ENCODE data around the gene OPRM1.
"Not testable (repeated sequence)": the region's sequence is repeated elsewhere in the genome, so short reads cannot be mapped to it uniquely, and the experiment has no call there.

The OPRM1 gene

DNA sequence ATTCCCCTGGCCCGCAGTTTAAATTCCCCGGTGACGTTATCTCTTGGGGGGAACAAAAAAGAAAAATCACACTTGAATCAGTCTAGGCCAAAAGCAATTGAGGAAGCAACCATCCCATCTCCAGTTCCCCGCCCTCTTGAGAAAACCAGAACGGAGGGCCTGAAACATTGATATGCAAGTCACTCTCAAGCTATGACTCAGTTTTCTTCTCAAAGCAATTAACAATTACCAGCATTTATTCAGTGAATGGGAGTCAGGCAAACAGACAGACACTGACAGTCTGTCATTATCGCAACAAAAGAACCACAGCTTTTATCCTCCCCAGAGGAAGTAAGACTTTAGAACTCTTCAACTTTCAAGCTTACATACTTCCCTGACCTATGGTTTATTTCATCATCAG lies 100.9 kb downstream of the OPRM1 start:
- intact Hi-C loops (cut with DNase I) = no loop called here
- DNase-seq = no peak

DNA sequence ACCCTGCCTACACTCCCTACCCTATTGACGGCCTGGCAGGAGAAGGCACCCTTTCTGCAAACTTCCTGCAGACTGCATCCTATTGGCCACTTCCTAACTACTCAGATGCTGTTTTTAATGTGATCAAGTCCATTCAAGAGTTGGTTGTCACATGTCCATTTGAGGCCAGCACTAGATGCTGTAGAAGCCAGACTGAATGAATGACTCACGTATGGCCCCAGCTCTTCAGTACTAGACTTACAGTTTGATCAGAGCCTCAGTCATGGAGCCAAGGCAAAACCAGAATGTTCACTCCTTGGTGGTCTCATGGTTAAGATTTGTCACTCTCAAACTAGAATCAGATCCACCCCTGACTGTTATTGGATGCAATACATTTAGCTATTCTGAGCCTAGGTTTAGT lies 101.7 kb downstream of the OPRM1 start:
- intact Hi-C loops (cut with DNase I) = no loop called here
- DNase-seq = no peak

DNA sequence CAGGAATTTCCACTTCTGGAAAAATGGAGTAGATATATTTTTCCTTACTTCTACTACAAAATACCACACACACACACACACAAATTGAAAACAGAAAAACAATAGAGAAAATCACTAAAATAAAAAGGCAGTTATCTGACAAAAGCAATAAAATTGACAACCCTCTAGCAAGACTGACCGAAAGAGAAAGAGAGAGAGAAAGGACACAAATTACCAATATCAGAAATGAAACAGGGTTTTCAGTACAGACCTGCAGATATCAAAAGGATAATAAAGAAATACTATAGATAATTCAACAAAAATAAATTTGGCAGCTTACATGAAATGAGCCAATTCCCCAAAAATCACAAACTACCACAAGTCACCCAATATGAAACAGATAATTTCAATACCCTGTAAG lies 104.7 kb downstream of the OPRM1 start:
- intact Hi-C loops (cut with DNase I) = no loop called here
- DNase-seq = no peak

DNA sequence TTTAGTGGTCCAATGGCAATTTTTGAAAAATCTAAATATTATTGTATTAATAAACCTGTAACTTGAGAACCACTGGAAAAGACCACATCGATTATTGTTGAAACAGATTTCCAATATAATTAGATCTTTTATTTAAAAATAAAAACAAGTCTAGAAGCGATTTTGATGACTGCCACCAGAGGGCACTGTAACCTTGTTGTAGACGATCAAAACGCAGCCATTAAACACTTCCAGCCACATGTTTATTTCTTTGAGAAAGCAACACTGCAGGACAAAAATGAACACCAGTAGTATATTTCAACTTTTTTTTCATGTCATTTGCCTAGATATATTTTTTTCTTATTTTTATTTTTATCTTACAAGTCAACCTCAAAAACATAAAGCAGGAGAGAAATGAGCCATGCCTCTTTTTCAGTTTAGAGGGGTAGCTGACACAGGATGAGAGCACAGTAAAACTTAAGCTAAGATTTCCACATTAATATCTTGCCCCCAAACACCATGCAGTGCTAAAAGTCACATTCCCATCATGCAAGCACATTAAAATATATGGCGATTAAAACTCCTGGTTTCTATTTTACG lies 115.4 kb downstream of the OPRM1 start:
- intact Hi-C loops (cut with DNase I) = loop anchor here (1.0 to 10.0 kb wide), 3 partner anchors 123 to 650 kb away; no protein-coding TSS in a partner anchor
- peak in 5 of 10 donors; percentile 34 to 61 (median 54) for DNase-seq

DNA sequence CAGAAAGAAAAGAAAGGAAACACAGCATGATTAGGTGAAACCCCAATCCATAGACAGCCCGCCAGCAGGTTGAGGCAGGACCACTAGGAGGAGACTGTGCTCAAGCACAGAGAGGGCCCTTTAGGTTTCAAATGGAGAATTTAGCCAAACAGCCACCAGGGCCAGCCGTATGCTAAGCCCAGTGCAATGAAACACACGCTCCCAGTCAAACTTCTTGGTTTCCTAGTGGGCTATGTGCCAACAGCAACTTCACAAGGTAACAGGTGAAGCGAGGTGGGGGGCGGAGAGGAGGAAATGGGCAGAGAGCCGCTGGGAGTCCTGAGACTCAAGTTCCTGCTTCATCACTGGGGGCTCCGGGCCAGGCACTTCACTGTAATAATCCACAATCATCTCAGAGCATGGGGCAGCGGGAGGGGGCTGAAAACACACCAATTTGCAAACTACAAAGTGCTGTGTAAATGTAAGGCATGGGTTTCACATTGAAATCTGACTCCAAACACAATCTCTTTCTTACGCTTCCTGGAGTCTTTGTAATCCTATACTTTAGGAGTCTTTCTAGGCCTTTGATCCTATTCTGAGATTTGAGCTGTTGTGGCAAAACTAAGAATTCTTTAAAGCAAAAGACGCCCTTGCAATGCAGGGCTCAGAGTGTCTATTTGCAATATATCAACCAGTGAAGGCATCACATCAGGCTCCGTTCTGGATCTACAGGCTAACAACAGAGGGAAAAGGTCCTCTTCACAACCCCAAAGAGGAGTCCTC lies 117.3 kb downstream of the OPRM1 start:
- DNase-seq = peak in 4 of 10 donors; percentile 25 to 67 (median 28)
- intact Hi-C loops (cut with DNase I) = loop anchor here (5.0 to 10.0 kb wide), 3 partner anchors 216 to 648 kb away; no protein-coding TSS in a partner anchor

DNA sequence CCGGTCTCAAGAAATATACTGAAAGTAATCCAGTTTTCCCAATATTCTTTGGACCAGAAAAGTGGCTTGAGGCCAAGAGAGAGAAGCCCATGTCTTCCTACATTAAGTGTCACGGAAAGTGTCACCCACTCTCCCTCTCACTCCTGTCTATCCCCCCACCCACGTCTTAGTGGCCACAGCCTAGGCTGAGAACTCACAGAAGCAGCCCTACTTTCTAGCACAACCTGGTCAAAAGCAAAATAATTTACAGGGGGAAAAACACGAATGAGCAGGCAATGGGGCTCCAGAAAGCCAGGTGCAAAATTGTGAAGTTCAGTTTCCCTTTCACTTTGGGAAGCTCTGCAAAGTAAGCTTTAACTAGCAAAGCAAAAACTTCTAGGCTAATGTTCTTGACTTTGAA lies 118.0 kb downstream of the OPRM1 start:
- intact Hi-C loops (cut with DNase I) = loop anchor here (5.0 to 10.0 kb wide), 3 partner anchors 215 to 648 kb away; no protein-coding TSS in a partner anchor
- DNase-seq = no peak

DNA sequence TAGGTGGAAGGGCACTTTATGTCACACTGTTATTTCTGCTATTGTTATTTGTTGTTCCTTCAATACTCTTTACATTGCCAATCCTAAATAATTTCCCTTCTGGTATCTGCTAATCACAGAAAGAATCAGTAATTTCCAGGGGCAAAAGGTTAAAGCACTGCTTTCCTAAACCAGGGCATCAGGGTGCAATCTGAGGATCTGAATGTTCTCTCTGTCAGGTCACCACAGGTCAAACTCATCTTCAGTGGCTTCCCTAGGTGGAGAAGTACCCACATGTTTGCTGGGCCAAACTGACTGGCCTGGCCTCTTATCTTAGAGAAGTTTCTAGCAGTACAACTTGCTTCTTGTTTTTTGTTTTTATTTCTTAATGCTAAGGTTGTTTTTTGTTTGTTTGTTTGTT lies 118.7 kb downstream of the OPRM1 start:
- DNase-seq = no peak
- intact Hi-C loops (cut with DNase I) = loop anchor here (5.0 to 10.0 kb wide), 3 partner anchors 215 to 647 kb away; no protein-coding TSS in a partner anchor

DNA sequence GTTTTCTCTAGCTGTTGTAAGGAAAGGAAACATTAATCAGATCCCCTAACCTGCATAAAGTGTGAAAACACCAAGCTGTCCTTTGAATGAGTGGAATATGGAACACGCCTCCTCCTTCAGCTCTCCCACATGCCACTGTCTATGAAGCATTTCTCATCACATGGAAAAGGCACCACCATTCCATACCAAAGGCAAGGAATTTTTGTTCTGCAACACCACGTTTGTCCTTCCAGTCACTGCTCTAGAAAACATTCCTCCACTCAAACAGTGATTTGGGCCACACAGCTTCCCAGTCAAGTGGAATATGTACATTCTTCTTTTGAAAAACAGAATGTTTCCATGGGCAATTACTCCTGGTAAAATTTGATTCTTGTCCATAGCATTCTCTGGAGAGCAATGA lies 120.1 kb downstream of the OPRM1 start:
- intact Hi-C loops (cut with DNase I) = loop anchor here (5.0 to 10.0 kb wide), 3 partner anchors 213 to 646 kb away; no protein-coding TSS in a partner anchor

DNA sequence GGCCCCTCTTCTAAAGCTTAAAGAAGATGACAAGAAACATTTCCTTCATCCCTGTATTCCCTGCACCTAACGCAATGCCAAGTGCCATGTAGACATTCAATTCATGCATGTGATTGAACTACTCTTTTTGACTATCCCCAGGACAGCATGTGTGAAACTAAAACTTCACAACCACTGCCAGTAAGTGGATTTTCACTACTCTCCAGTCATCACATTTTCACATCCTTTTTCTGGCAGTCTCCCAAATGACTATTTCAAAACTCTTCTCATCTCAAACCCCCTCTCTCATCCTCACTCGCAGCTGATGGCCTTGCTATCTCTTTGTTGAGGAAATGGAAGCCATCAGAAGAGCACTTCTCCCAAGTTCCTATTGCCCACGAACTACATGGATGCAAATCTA lies 122.6 kb downstream of the OPRM1 start:
- intact Hi-C loops (cut with DNase I) = no loop called here

More for the DNA sequence above, 120.1 kb downstream of the OPRM1 start:
- no peak for DNase-seq

DNA sequence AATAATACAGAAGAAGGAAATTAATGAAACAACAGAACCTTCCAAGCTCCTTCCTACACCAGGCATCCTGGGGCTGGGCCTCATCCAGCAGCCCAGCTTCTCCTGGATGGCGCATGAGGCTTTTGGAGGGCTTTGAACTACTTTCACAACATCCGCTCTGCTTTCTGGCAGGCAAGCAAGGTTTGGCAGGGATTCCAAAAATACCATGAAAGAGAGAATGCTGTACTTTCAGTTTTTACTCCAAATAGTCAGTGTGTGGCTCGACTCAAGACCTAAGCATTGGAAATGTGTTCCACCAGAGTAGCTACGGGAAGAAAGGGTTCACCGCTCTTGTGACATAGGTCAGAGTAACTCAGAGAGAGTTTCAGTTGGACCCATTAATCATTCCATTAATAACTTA lies 125.4 kb downstream of the OPRM1 start:
- peak; percentile 31 to 93 (median 62) for DNase-seq
- intact Hi-C loops (cut with DNase I) = no loop called here

More for the DNA sequence above, 122.6 kb downstream of the OPRM1 start:
- no peak for DNase-seq

DNA sequence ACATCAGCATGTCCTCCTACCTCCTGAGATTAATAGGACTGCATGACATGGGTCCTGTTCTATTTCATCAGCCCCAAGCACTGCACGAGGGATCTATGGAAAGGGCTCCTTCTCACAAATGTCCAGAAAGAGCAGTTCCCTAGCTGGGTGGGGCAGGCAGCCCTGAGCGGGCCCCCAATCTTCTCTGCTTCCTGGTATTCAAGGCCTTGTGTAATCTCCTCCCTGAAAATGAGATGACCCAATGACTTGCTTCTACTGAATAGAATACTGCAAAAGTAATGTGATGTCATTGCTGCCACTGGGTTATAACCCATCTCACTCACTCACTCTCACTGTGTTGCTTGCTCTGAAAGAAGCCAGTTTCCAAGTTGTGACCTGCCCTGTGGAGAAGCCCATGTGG lies 126.4 kb downstream of the OPRM1 start:
- intact Hi-C loops (cut with DNase I) = no loop called here
- no peak for DNase-seq

DNA sequence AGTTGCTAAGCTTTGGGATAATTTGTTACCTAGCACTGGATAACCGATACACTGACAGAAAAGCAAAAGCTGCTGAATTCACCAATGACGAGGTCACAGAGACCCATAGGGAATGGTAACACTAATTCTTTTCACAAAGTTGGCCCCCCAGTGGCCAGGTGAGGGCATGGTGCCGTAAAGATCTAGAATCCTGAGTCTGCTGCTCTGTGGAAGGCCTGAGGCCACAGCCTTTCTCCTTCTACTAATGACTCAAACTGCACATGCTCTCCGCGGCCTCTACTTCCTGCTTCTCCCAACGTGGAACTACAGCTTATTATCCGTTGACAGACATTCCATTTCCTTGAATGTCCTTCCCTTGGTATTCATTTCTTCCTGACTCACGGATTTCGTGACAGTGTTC lies 127.1 kb downstream of the OPRM1 start:
- no peak for DNase-seq
- intact Hi-C loops (cut with DNase I) = no loop called here

DNA sequence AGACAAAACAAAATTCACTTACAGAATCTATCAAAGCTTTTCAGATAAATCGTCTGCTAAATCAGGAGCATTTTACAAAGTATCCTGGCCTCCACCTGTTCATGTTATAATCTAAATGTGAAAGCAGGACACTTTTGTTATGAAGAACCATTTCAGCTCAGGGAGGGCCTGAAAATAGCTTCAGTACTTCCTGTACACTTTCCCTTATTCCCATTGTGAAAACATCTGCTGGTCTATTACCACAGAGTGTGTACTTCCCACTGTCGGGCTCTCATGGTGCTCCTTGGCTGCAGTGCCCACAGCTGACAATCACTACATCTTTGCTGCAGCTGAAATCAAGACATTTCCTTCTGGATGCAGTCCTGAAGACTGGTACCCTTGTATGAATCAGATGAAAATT lies 128.1 kb downstream of the OPRM1 start:
- intact Hi-C loops (cut with DNase I) = no loop called here
- DNase-seq = peak in 4 of 10 donors; percentile 39 to 86 (median 62)

DNA sequence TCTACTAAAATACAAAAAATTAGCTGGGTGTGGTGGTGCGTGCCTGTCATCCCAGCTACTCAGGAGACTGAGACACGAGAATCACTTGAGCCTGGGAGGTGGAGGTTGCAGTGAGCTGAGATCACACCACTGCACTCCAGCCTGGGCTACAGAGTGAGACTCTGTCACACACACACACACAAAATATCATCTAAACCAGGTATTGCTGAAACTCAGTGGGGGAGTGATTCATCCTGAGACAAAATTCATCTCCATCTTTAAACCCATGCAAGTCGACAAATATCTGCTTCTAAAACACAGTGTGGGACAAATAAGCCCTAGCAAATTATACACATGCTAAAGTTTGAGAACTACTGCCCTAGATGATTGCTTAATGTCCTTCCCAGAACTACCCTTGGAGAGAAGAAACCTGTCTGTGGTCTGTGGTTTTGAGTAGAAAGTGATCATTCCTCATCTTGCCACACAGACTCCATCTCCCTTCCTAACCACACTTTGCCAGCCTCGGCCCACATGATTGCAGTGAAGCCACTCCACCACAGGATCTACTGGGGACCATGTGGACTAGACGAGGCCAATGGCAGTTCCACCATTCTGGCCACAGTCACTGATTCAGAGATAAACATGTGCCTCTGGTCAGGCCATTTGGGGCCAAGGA lies 130.3 kb downstream of the OPRM1 start:
- peak in 2 of 10 donors; percentile 17 to 18 for DNase-seq
- intact Hi-C loops (cut with DNase I) = no loop called here

DNA sequence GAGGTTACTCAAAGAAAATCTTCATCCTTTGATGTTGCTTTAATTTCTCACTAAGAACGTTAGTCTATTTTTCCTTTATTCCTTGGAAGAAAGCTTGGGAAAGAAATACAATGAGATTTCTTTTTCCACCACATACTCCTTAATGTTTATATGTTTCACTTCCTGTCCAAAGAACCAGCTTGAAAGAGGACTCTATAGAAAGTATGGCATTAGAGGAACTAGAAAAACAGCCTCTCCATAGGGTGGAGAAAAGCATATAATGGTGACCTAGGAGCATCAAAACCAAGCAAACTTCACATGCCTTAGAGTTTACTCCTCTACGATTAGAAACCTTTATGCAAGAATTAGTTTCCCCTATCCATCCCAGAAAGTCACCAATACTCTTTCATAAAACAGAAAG lies 131.1 kb downstream of the OPRM1 start:
- no peak for DNase-seq
- intact Hi-C loops (cut with DNase I) = no loop called here

DNA sequence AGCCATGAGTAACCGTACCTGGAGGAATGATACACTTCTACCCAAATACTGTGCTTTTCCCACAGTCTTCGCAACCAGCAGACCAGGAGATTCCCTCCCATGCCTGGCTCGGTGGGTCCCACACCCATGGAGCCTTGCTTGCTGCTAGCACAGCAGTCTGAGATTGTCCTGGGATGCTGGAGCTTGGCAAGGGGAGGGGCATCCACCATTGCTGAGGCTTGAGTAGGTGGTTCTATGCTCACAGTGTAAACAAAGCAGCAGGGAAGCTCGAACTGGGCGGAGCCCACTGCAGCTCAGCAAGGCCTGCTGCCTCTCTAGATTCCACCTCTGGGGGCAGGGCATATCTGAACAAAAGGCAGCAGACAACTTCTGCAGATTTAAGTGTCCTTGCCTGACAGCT lies 133.4 kb downstream of the OPRM1 start:
- intact Hi-C loops (cut with DNase I); DNase-seq: not testable (repeated sequence)

DNA sequence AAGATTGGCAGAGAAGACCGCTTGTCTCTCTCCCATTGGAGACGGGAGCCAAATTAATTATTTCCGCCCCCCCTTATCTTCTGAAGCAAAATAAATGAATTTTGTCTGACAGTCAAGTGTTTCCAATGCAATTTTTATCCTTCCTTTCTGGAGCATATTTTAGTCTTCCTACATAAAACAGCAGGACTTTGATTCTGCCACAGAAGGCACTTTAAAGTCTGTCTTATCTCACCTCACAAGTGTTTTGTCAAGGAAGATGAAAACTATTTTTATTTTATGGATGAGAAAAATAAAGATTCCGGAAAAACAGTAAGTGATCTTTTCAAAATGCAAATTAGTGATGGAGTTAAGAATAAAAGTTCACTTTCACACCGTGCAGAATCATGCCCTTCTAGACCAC lies 140.4 kb downstream of the OPRM1 start:
- no peak for DNase-seq
- intact Hi-C loops (cut with DNase I) = no loop called here

DNA sequence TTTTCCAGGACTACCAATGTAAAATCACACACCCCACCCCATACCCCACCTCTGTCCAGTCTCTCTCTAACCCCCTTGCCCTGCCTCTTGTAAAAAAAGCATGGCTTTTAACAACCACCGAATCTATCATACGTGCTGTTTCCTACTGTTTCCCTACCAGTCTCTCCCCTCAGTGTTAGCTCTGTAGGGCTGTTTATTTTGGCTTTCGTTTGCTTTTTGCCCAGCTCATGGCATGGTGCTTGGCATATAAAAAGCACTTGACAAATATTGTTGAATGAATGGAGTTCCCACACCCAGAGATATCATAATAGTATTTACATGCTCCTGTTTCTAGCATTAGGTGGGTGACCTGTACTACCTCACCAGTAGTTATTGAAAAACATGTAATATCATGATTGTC lies 148.2 kb downstream of the OPRM1 start:
- intact Hi-C loops (cut with DNase I) = no loop called here
- DNase-seq = no peak

DNA sequence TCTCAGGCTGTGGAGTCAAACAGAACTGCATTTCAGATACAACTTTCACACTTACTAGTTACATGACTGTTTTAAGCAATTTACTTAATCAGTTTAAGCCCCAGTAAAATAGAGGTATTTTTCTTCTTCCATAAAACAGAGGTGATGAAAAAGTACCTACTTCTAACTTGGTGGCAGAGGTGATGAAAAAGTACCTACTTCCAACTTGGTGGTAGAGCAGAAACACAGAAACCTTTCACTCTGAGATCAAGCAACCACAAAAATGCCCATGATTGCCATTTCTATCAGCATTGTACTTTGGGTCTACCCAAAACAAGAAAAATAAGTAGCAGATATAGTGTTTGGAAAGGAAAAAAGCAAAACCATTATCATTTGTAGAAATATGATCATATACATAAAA lies 148.7 kb downstream of the OPRM1 start:
- intact Hi-C loops (cut with DNase I) = no loop called here
- DNase-seq = no peak

DNA sequence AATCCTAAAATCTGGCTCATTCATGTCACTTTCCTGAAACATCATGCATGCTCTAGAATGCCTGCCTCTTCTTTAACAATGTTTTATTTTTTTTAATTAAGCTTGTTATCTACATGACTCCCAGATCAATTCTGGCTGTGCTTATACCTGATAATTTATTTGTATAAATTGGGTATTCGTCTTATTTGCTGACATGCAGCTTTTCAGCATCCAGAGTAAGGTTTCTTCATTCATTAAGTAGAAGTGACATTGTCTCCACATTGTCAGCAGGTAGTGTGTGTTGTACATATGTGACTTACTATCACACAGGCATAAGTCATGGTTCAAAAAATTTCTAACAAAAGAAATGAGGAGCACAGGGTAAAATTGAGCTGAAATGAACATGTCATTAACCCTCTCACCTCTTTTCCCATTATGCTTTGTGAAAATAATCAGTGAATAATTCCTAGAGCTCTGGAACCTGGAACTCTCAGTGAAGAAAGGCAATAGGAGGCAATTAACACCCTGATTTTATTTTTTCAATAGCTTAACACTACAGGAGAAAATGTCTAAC lies 157.4 kb downstream of the OPRM1 start:
- no peak for DNase-seq
- intact Hi-C loops (cut with DNase I) = no loop called here

Measured in posterior cingulate gyrus (tissue), 11 donors.